ENCODE data around the gene RB1. TPM values are rescaled to one million over a fixed set of nuclear protein-coding genes. Genes with fewer than 3 reads are reported as not detected.

Gene RB1
- total and polyA plus RNA-seq, 12 donors = 10.4 to 78.0 (median 45.7) TPM

DNA sequence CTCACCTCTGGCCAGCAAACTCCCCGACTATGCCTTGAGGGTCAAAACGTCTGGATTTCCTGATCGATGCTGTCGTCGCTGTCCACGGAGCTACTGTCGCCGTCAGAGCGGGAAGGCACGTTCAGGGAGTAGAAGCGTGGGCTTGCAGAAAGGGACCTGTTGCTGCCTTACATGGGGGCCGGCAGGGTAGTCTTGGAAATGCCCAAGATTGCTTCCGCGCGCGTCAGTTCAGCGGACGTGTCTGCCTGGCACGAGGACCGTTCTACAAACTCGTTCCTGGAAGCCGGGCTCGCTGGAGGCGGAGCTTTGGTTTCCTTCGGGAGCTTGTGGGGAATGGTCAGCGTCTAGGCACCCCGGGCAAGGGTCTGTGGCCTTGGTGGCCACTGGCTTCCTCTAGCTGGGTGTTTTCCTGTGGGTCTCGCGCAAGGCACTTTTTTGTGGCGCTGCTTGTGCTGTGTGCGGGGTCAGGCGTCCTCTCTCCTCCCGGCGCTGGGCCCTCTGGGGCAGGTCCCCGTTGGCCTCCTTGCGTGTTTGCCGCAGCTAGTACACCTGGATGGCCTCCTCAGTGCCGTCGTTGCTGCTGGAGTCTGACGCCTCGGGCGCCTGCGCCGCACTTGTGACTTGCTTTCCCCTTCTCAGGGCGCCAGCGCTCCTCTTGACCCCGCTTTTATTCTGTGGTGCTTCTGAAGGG, 15.4 kb downstream of the RB1 start:
- WGBS, 4 donors = 66 to 81% (median 72%) methylated on average over 30 to 47 of the region's 47 CpGs
- Histone ChIP-seq H3K27ac (no peak overlapping the region), H3K4me3 (peak overlapping the region in 1 of 4 donors; percentile 28), H3K27me3 (no peaks in the 10 kb centered on the region), H3K36me3 (replicated peaks in 1 of 2) (no peaks in the 10 kb centered on the region), H3K9me3 (replicated peaks in 1 of 3) (peaks cover 0 to 12% (median 9%) of the 10 kb centered on the region in 3 donors), H3K4me1 (replicated peaks in 1 of 2) (no peaks in the 10 kb centered on the region)
- peak in 3 of 7 donors; percentile 13 to 37 (median 23) for DNase-seq
- TF ChIP-seq, protein P1, sequence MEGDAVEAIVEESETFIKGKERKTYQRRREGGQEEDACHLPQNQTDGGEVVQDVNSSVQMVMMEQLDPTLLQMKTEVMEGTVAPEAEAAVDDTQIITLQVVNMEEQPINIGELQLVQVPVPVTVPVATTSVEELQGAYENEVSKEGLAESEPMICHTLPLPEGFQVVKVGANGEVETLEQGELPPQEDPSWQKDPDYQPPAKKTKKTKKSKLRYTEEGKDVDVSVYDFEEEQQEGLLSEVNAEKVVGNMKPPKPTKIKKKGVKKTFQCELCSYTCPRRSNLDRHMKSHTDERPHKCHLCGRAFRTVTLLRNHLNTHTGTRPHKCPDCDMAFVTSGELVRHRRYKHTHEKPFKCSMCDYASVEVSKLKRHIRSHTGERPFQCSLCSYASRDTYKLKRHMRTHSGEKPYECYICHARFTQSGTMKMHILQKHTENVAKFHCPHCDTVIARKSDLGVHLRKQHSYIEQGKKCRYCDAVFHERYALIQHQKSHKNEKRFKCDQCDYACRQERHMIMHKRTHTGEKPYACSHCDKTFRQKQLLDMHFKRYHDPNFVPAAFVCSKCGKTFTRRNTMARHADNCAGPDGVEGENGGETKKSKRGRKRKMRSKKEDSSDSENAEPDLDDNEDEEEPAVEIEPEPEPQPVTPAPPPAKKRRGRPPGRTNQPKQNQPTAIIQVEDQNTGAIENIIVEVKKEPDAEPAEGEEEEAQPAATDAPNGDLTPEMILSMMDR (IDR thresholded peaks at IDR 0.05) = no peak
- TF ChIP-seq POLR2A (IDR thresholded peaks at IDR 0.05) = no peak
- intact Hi-C loops (cut with DNase I) = no loop called here

DNA sequence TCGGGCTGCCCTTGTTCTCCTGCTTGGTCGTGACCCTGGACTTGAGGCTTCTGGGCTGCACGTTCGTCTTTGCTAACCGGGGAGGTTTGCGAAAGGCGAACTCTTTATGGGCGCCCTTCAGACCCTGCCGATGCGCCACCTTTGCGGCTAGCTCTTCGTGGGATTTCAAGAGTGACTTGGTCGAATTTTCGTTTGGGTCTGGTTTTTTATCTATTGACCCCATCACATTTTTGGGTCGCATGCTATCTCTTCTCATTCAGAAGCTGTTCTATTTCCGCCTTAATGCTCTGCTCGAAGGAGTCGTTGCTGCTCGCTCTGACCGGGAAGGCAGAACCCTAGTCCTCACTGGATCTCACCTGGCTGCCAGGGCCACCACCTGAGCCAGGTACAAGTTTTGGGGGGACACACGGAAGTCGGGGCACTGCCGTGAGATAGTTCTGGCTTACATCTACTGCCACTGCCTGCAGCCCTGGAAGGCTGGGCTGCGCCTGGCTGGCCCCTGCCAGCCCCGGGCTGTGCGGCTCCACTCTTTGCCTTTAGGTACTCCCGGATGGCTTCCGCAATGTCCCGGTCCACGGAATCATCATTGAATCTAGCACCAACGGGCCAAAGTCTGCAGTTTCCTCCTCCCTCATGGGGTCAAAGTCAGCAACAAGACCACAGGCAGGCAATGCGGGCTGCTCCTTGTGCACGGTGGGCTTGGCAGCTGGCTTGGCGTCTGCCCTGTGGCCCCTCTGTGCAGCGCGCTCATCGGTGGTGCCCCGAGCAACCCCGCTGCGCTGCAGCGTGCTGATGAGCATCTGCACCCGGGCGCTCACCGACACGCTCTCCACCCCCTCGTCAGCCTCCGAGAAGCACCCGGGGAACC, 16.2 kb downstream of the RB1 start:
- H3K4me3 ChIP-seq = no peak overlapping the region
- no peaks in the 10 kb centered on the region for H3K36me3 ChIP-seq (replicated peaks in 1 of 2)
- WGBS, 4 donors = 79 to 84% (median 82%) methylated on average over 39 to 48 of the region's 48 CpGs
- intact Hi-C loops (cut with DNase I) = no loop called here
- no peaks in the 10 kb centered on the region for H3K27me3 ChIP-seq
- no peak for DNase-seq
- TF ChIP-seq POLR2A (IDR thresholded peaks at IDR 0.05) = no peak
- TF ChIP-seq, protein P1 (IDR thresholded peaks at IDR 0.05) = no peak
- H3K27ac ChIP-seq = no peak overlapping the region
- peaks cover 0 to 12% (median 9%) of the 10 kb centered on the region in 3 donors for H3K9me3 ChIP-seq (replicated peaks in 1 of 3)
- H3K4me1 ChIP-seq (replicated peaks in 1 of 2) = no peaks in the 10 kb centered on the region

DNA sequence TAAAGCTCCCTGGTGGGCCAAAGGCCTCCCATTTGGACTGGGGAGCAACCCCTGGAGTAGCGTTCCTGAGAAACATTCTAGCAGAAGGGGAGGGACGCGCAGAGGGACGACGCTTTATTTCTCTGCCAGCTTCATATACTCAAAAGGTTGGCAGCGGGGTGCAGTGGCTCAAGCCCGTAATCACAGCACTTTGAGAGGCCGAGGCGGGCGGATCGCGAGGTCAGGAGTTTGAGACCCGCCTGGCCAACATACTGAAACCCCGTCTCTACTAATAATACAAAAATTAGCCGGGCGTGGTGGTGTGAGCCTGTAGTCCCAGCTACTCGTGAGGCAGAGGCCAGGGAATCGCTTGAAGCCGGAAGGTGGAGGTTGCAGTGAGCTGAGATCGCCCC, 16.8 kb downstream of the RB1 start:
- Histone ChIP-seq H3K27ac (no peak overlapping the region), H3K36me3 (replicated peaks in 1 of 2) (no peaks in the 10 kb centered on the region), H3K4me1 (replicated peaks in 1 of 2) (no peaks in the 10 kb centered on the region), H3K9me3 (replicated peaks in 1 of 3) (peaks cover 0 to 12% (median 9%) of the 10 kb centered on the region in 3 donors), H3K4me3 (no peak overlapping the region), H3K27me3 (no peaks in the 10 kb centered on the region)
- 82 to 88% (median 87%) methylated on average over 19 to 20 of the region's 20 CpGs for WGBS, 4 donors
- DNase-seq = no peak
- TF ChIP-seq, protein P1 (IDR thresholded peaks at IDR 0.05) = no peak
- TF ChIP-seq POLR2A (IDR thresholded peaks at IDR 0.05) = no peak
- intact Hi-C loops (cut with DNase I) = no loop called here

DNA sequence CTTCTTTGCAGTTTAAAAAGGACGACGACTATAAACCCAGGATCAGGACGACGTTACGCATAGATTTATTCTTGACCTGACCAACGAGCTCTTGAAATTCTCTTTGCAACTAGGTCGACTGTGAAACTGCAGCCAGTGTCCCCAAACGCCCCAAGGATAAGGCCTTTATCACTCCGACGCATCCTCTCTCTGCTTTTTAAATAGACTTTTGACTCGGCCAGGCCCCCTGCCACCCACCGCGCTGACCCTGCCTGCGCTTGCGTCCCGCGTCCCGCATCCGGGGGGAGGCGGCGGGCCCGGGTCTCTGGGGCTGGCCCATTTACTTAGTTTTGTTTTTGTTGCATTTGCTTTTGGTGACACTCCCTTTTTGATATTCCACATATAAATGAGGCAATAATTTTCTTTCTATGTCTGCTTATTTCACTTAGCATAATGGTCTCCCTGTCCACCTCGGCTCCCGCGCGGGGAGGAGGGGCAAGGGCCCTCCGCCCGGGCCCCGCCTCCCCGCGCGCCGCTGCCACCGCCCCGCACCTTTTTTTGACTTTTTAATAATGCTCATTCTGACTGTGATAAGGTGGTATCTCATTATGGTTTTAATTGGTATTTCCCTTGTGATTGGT, 17.4 kb downstream of the RB1 start:
- Histone ChIP-seq H3K4me3 (peak overlapping the region in 1 of 4 donors; percentile 3), H3K4me1 (replicated peaks in 1 of 2) (no peaks in the 10 kb centered on the region), H3K27ac (peak overlapping the region in 1 of 5 donors; percentile 18), H3K27me3 (no peaks in the 10 kb centered on the region), H3K9me3 (replicated peaks in 1 of 3) (peaks cover 0 to 12% (median 9%) of the 10 kb centered on the region in 3 donors), H3K36me3 (replicated peaks in 1 of 2) (no peaks in the 10 kb centered on the region)
- WGBS, 4 donors = 59 to 70% (median 61%) methylated on average over 35 of the region's 35 CpGs
- intact Hi-C loops (cut with DNase I) = no loop called here
- peak in 1 of 7 donors; percentile 11 for DNase-seq
- TF ChIP-seq POLR2A (IDR thresholded peaks at IDR 0.05) = no peak
- TF ChIP-seq, protein P1 (IDR thresholded peaks at IDR 0.05) = no peak
